Hepatocyte (in vitro differentiated cells): ENCODE data around the gene SP100. TPM values are rescaled to one million over a fixed set of nuclear protein-coding genes. Genes with fewer than 3 reads are reported as not detected.
"Not testable (repeated sequence)": the region's sequence is repeated elsewhere in the genome, so short reads cannot be mapped to it uniquely, and the experiment has no call there.

ENCODE experiments used
- DNase-seq: peaks from one replicate; pipeline ENCODE4 v3.0.0-alpha.2; 2016; ENCODE audit warnings: low spot score
- H2AFZ ChIP-seq: fragments of 200-600 bp; sonication (generic); 2 replicates; pipeline ENCODE4 v1.6.0; 2016; ENCODE audit warnings: antibody characterized with exemption, mild to moderate bottlenecking
- H3K27ac ChIP-seq: fragments of 200-600 bp; sonication (generic); 2 replicates; pipeline ENCODE4 v1.5.1; 2016; ENCODE audit warnings: mild to moderate bottlenecking
- H3K27me3 ChIP-seq: fragments of 200-600 bp; sonication (generic); 2 replicates; pipeline ENCODE4 v1.6.1; 2016
- H3K36me3 ChIP-seq: fragments of 200-600 bp; sonication (generic); replicated peaks from 2 replicates; pipeline ENCODE4 v1.5.1; 2016; ENCODE audit warnings: low read depth; ENCODE audit not compliant: insufficient read depth
- H3K4me1 ChIP-seq: fragments of 200-600 bp; sonication (generic); 2 replicates; pipeline ENCODE4 v1.5.1; 2016; ENCODE audit warnings: mild to moderate bottlenecking, moderate library complexity; ENCODE audit not compliant: insufficient read depth
- H3K4me2 ChIP-seq: fragments of 200-600 bp; sonication (generic); 2 replicates; pipeline ENCODE4 v1.6.0; 2016
- H3K4me3 ChIP-seq: fragments of 200-600 bp; sonication (generic); 2 replicates; pipeline ENCODE4 v1.5.1; 2016; ENCODE audit warnings: mild to moderate bottlenecking
- H3K79me2 ChIP-seq: fragments of 200-600 bp; sonication (generic); 2 replicates; pipeline ENCODE4 v1.6.0; 2017; ENCODE audit warnings: mild to moderate bottlenecking
- H3K9me2 ChIP-seq: fragments of 200-600 bp; sonication (generic); replicated peaks from 2 replicates; pipeline ENCODE4 v1.6.0; 2017; ENCODE audit warnings: mild to moderate bottlenecking; ENCODE audit not compliant: insufficient read depth
- H3K9me3 ChIP-seq: fragments of 200-600 bp; sonication (generic); 2 replicates; pipeline ENCODE4 v1.5.1; 2016; ENCODE audit warnings: low read depth, mild to moderate bottlenecking
- H4K20me1 ChIP-seq: fragments of 200-600 bp; sonication (generic); 2 replicates; pipeline ENCODE4 v1.6.0; 2016; ENCODE audit warnings: mild to moderate bottlenecking; ENCODE audit not compliant: insufficient read depth, poor library complexity, severe bottlenecking
- EZH2 ChIP-seq: fragments of 200-600 bp; sonication (generic); IDR thresholded peaks from 2 replicates; pipeline ENCODE4 v1.6.1; 2016; ENCODE audit warnings: antibody characterized with exemption, mild to moderate bottlenecking, borderline replicate concordance
- EZH2phosphoT487 ChIP-seq: fragments of 200-600 bp; sonication (generic); IDR thresholded peaks from one replicate; pipeline ENCODE4 v1.6.1; 2018; ENCODE audit warnings: antibody characterized with exemption, mild to moderate bottlenecking, low read depth, moderate library complexity; ENCODE audit not compliant: unreplicated experiment, severe bottlenecking
- WGBS: methylation state at CpG from one replicate; pipeline ENCODE4 v1.1.6; 2016; ENCODE audit warnings: low lambda C conversion rate; ENCODE audit errors: missing lambda C conversion rate; 5-methylcytosine and 5-hydroxymethylcytosine counted together
- polyA plus RNA-seq: library from polyadenylated mRNA; unstranded; fragments of >200 nt; fragmentation: Nextera tagmentation; extraction: Ambion mirVana; gene quantifications from 2 replicates; pipeline ENCODE4 v1.2.1, GENCODE V29; 2016
- total RNA-seq: library from RNA; depleted of rRNA; stranded (reverse); fragments of >200 nt; gene quantifications from 2 replicates; pipeline ENCODE4 v1.2.3, GENCODE V29; 2014
- TF ChIP-seq, protein P1 (sequence below): fragments of 200-600 bp; sonication (generic); IDR thresholded peaks from 2 replicates; pipeline ENCODE4 v1.5.1; 2016; ENCODE audit warnings: antibody characterized with exemption, mild to moderate bottlenecking; ENCODE audit not compliant: poor library complexity

SP100 gene
- total and polyA plus RNA-seq, 2 experiments from 2014 or later, result 30.5 to 42.2 TPM

DNA sequence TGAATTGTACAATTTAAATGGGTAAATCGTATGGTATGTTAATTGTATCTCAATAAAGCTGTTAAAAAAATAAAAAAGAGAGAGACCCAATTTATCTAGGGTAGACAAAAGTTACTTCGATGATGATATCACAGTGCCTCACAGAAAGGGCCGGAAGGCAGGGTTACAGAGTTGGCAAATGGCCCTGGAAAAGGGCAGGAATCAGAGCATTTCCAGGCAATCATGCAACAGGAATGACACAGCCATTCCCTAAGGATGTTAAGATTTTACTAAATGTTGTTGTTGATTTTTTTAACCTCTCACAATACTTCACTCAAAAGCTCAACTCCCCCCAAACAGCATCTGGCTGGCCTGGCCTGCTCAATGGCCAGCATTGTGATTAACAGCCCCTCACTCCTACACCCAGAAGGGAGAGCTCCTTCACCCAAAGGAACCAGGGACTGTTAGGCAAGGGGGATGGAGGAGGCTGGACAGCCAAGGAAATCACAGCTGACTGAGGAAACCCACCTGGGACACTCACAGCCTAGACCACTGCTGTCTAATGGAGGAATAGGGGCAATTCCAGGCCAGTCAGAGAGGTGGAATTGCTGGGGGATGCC, 7.7 kb upstream of the SP100 start:
- H3K79me2 ChIP-seq, result no peaks in the 10 kb centered on the region
- no peaks in the 10 kb centered on the region for H4K20me1 ChIP-seq
- no peak overlapping the region for H3K27ac ChIP-seq
- no peak overlapping the region for H3K4me2 ChIP-seq
- H3K9me2 ChIP-seq, result no peaks in the 10 kb centered on the region
- TF ChIP-seq EZH2phosphoT487 (no peak), EZH2 (no peak)
- TF ChIP-seq, protein P1, sequence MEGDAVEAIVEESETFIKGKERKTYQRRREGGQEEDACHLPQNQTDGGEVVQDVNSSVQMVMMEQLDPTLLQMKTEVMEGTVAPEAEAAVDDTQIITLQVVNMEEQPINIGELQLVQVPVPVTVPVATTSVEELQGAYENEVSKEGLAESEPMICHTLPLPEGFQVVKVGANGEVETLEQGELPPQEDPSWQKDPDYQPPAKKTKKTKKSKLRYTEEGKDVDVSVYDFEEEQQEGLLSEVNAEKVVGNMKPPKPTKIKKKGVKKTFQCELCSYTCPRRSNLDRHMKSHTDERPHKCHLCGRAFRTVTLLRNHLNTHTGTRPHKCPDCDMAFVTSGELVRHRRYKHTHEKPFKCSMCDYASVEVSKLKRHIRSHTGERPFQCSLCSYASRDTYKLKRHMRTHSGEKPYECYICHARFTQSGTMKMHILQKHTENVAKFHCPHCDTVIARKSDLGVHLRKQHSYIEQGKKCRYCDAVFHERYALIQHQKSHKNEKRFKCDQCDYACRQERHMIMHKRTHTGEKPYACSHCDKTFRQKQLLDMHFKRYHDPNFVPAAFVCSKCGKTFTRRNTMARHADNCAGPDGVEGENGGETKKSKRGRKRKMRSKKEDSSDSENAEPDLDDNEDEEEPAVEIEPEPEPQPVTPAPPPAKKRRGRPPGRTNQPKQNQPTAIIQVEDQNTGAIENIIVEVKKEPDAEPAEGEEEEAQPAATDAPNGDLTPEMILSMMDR, result no peak
- WGBS, result 87% methylated on average over 3 of the region's 3 CpGs
- no peaks in the 10 kb centered on the region for H3K9me3 ChIP-seq
- H3K4me1 ChIP-seq, result no peaks in the 10 kb centered on the region
- H3K36me3 ChIP-seq, result no peaks in the 10 kb centered on the region
- H2AFZ ChIP-seq, result no peak overlapping the region
- no peak for DNase-seq
- peaks cover 3% of the 10 kb centered on the region for H3K27me3 ChIP-seq
- no peak overlapping the region for H3K4me3 ChIP-seq

DNA sequence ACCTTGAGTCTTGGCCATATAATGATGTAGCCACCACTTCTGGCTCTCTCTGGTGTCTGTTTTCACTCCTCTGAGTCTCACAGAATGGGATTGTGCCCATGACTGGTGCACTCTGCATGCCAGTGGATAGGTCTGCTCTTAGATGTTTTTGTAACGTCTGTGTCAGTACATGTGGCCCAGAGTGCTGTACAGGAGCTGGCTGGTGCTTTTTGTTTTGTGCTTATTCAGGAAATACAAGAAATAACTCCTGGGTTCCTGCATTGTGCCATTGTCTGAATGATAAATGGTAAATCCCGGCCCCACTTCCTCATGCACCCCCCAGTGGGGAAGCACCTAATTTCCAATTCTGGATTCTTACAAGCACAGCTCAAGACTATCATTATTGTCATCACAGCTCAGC, 6.7 kb upstream of the SP100 start:
- not testable (repeated sequence) for H3K9me3 ChIP-seq, H3K27ac ChIP-seq, H3K4me1 ChIP-seq, DNase-seq, H3K79me2 ChIP-seq, H3K27me3 ChIP-seq, H4K20me1 ChIP-seq, H3K36me3 ChIP-seq, H2AFZ ChIP-seq, H3K4me2 ChIP-seq, H3K4me3 ChIP-seq, H3K9me2 ChIP-seq
- 78% methylated on average over 2 of the region's 2 CpGs for WGBS

DNA sequence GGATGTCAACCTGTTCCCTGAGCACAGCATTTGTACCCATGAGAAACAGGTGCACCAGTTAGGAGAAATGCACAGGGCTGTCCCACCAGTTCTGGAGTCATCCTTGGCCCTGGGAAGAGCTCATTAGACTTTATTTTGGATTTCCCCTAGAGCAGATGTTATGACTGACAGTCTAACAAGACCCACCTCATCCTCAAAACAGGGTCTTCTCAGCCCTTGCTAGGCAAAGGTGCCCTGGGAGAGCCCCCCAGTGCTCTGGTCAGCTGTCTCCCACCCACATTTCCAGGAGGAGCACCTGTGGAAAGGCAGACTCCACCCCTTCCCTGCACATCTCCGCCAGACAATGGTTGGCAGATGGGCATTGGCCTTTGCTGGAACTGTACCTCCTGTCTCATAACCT, 5.7 kb upstream of the SP100 start:
- Histone ChIP-seq H2AFZ (no peak overlapping the region), H3K36me3 (no peaks in the 10 kb centered on the region), H3K4me1 (no peaks in the 10 kb centered on the region), H4K20me1 (no peaks in the 10 kb centered on the region), H3K27me3 (peaks cover 3% of the 10 kb centered on the region), H3K4me2 (no peak overlapping the region), H3K4me3 (no peak overlapping the region), H3K27ac (no peak overlapping the region), H3K79me2 (no peaks in the 10 kb centered on the region), H3K9me3 (no peaks in the 10 kb centered on the region), H3K9me2 (no peaks in the 10 kb centered on the region)
- no peak for TF ChIP-seq EZH2
- TF ChIP-seq EZH2phosphoT487, result no peak
- TF ChIP-seq, protein P1, result no peak
- no peak for DNase-seq
- 100% methylated on average over 1 of the region's 1 CpG for WGBS

DNA sequence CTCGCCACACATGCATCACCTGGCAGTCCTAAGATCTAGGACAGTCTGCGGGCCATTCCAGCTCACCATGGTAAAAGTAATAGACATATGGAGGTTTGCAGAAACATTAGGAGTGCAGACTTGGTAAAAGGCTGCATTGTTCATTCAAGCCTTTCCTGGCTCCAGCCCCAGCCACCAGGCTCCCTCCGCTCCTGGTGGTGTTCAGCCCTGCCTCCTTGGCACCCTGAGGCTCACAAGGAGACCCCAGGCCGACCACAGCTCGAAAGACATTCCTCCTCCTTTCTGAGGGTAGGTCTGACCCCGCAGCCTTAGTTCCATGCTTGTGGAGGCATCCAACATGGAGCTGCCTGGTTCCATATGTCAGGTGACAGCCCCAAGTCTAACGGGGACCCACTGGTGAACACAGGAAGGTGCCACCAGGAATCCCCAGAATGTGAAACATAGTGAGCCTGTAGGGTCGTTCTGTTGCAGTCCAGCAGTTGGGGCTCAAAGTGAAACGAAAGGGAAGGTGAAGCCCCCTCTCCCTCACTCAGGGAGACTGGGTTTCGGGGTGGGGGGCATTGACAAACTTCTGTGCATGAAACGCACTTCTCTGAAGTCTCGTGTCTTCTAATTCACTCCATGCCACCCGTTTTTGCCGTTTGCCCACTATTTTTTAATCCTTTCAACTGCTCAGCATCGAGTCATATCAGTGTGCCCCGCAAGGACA, 5.0 kb upstream of the SP100 start:
- Histone ChIP-seq H3K9me2 (no peaks in the 10 kb centered on the region), H3K27ac (peak overlapping the region; percentile 93), H3K79me2 (no peaks in the 10 kb centered on the region), H3K9me3 (no peaks in the 10 kb centered on the region), H3K27me3 (peaks cover 3% of the 10 kb centered on the region), H3K36me3 (no peaks in the 10 kb centered on the region), H3K4me2 (peak overlapping the region; percentile 95), H3K4me3 (peak overlapping the region; percentile 78), H4K20me1 (no peaks in the 10 kb centered on the region), H3K4me1 (peaks cover 4% of the 10 kb centered on the region), H2AFZ (peak overlapping the region; percentile 91)
- no peak for TF ChIP-seq EZH2phosphoT487
- TF ChIP-seq, protein P1, result no peak
- TF ChIP-seq EZH2, result no peak
- no peak for DNase-seq
- 69% methylated on average over 16 of the region's 16 CpGs for WGBS
